Suprapubic skin (tissue), 4 donors: ENCODE data around the gene UBR2. TPM values are rescaled to one million over a fixed set of nuclear protein-coding genes. Genes with fewer than 3 reads are reported as not detected.

Source experiments
- DNase-seq, 2 donors: peaks; one replicate each; pipeline ENCODE4 v3.0.0-alpha.2; 2019; ENCODE audit warnings: low spot score in 2 of 2
- H3K27ac ChIP-seq: fragments of 200-600 bp; sonication (generic); one replicate; pipeline ENCODE4 v1.5.1; 2019
- H3K27me3 ChIP-seq: fragments of 200-600 bp; sonication (generic); one replicate; pipeline ENCODE4 v1.5.1; 2019
- H3K36me3 ChIP-seq: fragments of 200-600 bp; sonication (generic); one replicate; pipeline ENCODE4 v1.5.1; 2019
- H3K4me1 ChIP-seq: fragments of 200-600 bp; sonication (generic); one replicate; pipeline ENCODE4 v1.5.1; 2019
- H3K4me3 ChIP-seq: fragments of 200-600 bp; sonication (generic); one replicate; pipeline ENCODE4 v1.5.1; 2019; ENCODE audit warnings: mild to moderate bottlenecking
- H3K9me3 ChIP-seq: fragments of 200-600 bp; sonication (generic); one replicate; pipeline ENCODE4 v1.5.1; 2019
- CTCF ChIP-seq, 2 donors: fragments of 200-600 bp in 1 of 2; fragments of 450-650 bp in 1 of 2; sonication (generic) in 1 of 2; IDR thresholded peaks; one replicate each; pipeline ENCODE4 v1.5.1; 2016 to 2019; ENCODE audit warnings: antibody characterized with exemption in 2 of 2, mild to moderate bottlenecking in 1 of 2, moderate library complexity in 1 of 2
- EP300 ChIP-seq: sonication (generic); formaldehyde crosslinking; IDR thresholded peaks from one replicate; pipeline ENCODE4 v1.6.1; 2017; ENCODE audit warnings: antibody characterized with exemption
- POLR2A ChIP-seq, 2 donors: fragments of 450-650 bp; IDR thresholded peaks; one replicate each; pipeline ENCODE4 v1.6.1; 2017; ENCODE audit warnings: antibody characterized with exemption in 2 of 2, mild to moderate bottlenecking in 2 of 2, moderate library complexity in 2 of 2
- POLR2AphosphoS5 ChIP-seq, 3 donors: sonication (generic); formaldehyde crosslinking; IDR thresholded peaks; one replicate each; pipeline ENCODE4 v1.6.1; 2017; ENCODE audit warnings: antibody characterized with exemption in 3 of 3
- WGBS: methylation state at CpG from one replicate; pipeline ENCODE4 v1.1.5; 2018; 5-methylcytosine and 5-hydroxymethylcytosine counted together
- total RNA-seq, 4 donors: library from RNA; depleted of rRNA; stranded (reverse); fragments of >200 nt; gene quantifications; one replicate each; pipeline ENCODE4 v1.1.0, GENCODE V29; 2016

Gene UBR2
- total RNA-seq, 4 donors from 2014 or later, result 18.5 to 37.9 (median 26.1) TPM

GRCh38 chr6:42530751-42531150, 33.1 kb upstream of the UBR2 start:
- H3K27ac ChIP-seq, result no peak overlapping the region
- no peak for TF ChIP-seq POLR2AphosphoS5 (IDR thresholded peaks at IDR 0.05)
- no peak for TF ChIP-seq EP300
- TF ChIP-seq CTCF (IDR thresholded peaks at IDR 0.05), result no peak
- TF ChIP-seq POLR2A (IDR thresholded peaks at IDR 0.05), result no peak
- no peaks in the 10 kb centered on the region for H3K9me3 ChIP-seq
- H3K4me3 ChIP-seq, result no peak overlapping the region
- H3K27me3 ChIP-seq, result no peaks in the 10 kb centered on the region
- DNase-seq, result no peak
- H3K4me1 ChIP-seq, result no peaks in the 10 kb centered on the region
- no peaks in the 10 kb centered on the region for H3K36me3 ChIP-seq
- 71% methylated on average over 1 of the region's 1 CpG for WGBS

GRCh38 chr6:42532038-42532669, 31.7 kb upstream of the UBR2 start:
- Histone ChIP-seq H3K36me3 (no peaks in the 10 kb centered on the region), H3K4me3 (no peak overlapping the region), H3K4me1 (no peaks in the 10 kb centered on the region), H3K9me3 (no peaks in the 10 kb centered on the region), H3K27me3 (no peaks in the 10 kb centered on the region), H3K27ac (no peak overlapping the region)
- DNase-seq, result no peak
- TF ChIP-seq POLR2AphosphoS5 (IDR thresholded peaks at IDR 0.05) (no peak), POLR2A (IDR thresholded peaks at IDR 0.05) (no peak), CTCF (IDR thresholded peaks at IDR 0.05) (peak; percentile 75 to 79), EP300 (no peak)

GRCh38 chr6:42533794-42534193, 30.0 kb upstream of the UBR2 start:
- no peak overlapping the region for H3K4me3 ChIP-seq
- H3K4me1 ChIP-seq, result no peaks in the 10 kb centered on the region
- H3K27ac ChIP-seq, result no peak overlapping the region
- 91% methylated on average over 5 of the region's 5 CpGs for WGBS
- no peaks in the 10 kb centered on the region for H3K27me3 ChIP-seq
- no peak for TF ChIP-seq POLR2A (IDR thresholded peaks at IDR 0.05)
- TF ChIP-seq CTCF (IDR thresholded peaks at IDR 0.05), result no peak
- TF ChIP-seq POLR2AphosphoS5 (IDR thresholded peaks at IDR 0.05), result no peak
- no peak for TF ChIP-seq EP300
- H3K36me3 ChIP-seq, result no peaks in the 10 kb centered on the region
- DNase-seq, result no peak
- H3K9me3 ChIP-seq, result no peaks in the 10 kb centered on the region

- Histone ChIP-seq H3K9me3 (no peaks in the 10 kb centered on the region), H3K4me3 (no peak overlapping the region), H3K4me1 (no peaks in the 10 kb centered on the region), H3K36me3 (no peaks in the 10 kb centered on the region), H3K27ac (no peak overlapping the region), H3K27me3 (no peaks in the 10 kb centered on the region)
- DNase-seq, result no peak
- TF ChIP-seq POLR2AphosphoS5 (IDR thresholded peaks at IDR 0.05) (no peak), EP300 (no peak), POLR2A (IDR thresholded peaks at IDR 0.05) (no peak), CTCF (IDR thresholded peaks at IDR 0.05) (no peak)
- WGBS, result 90% methylated on average over 1 of the region's 1 CpG
These were observed 26.3 kb upstream of the UBR2 start for GRCh38 chr6:42537536-42537935.

GRCh38 chr6:42539135-42539534, 24.7 kb upstream of the UBR2 start:
- 94% methylated on average over 1 of the region's 1 CpG for WGBS
- no peak for TF ChIP-seq POLR2AphosphoS5 (IDR thresholded peaks at IDR 0.05)
- TF ChIP-seq POLR2A (IDR thresholded peaks at IDR 0.05), result no peak
- no peak for TF ChIP-seq CTCF (IDR thresholded peaks at IDR 0.05)
- no peak for TF ChIP-seq EP300
- H3K27me3 ChIP-seq, result no peaks in the 10 kb centered on the region

More at GRCh38 chr6:42539135-42539534, 24.7 kb upstream of the UBR2 start:
- Histone ChIP-seq H3K4me3 (no peak overlapping the region), H3K9me3 (no peaks in the 10 kb centered on the region), H3K36me3 (no peaks in the 10 kb centered on the region), H3K27ac (no peak overlapping the region), H3K4me1 (no peaks in the 10 kb centered on the region)
- DNase-seq, result no peak
